ENCODE results near the gene TMEM151B. TPM values are rescaled to one million over a fixed set of nuclear protein-coding genes. Genes with fewer than 3 reads are reported as not detected.

Gene TMEM151B
- total and polyA plus RNA-seq, 10 of the 15 experiments (the other 5 are each of a cell fraction or from before 2014, with no cell fraction given), result 0.01 to 0.19 (median 0.05) TPM; not detected in 6

DNA sequence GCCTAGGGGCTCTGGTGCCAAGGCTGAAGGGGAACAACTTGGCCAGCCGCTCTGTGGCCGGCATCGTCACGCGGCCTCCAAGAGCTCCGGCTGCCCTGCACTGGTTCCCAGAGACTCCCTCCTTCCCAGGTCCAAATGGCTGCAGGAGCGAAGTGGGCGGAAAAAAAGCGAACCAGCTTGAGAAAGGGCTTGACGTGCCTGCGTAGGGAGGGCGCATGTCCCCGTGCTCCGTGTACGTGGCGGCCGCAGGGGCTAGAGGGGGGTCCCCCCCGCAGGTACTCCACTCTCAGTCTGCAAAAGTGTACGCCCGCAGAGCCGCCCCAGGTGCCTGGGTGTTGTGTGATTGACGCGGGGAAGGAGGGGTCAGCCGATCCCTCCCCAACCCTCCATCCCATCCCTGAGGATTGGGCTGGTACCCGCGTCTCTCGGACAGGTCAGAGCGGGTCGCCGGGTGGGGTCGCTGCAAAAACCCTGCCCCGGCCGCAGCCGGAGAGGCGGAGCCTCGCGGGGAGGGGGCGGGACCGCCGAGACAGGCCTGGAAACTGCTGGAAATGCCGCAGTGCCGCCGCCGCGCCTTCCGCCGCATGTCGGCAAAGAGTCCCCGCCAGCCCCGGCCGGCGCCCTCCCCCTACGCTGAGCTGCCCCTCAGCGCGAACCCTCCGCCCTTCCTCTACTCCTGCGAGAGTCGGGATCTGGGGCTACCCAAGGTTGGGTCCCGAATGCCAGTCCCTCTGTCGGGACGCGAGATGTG, 24.2 kb upstream of the TMEM151B start (continued):
- TF ChIP-seq POLR2AphosphoS5 (IDR thresholded peaks at IDR 0.05; ENCODE audit: low read length) (no peak), HDGF (IDR thresholded peaks at IDR 0.05) (no peak; the same call in 1 of the 2 replicates), DPF2 (IDR thresholded peaks at IDR 0.05) (peak; percentile 69), POLR2AphosphoS2 (IDR thresholded peaks at IDR 0.05; ENCODE audit: low read depth, low read length) (no peak), USF1 (IDR thresholded peaks at IDR 0.05; ENCODE audit: borderline replicate concordance, extremely low read length, insufficient read depth, low read depth, low read length) (no peak), RAD21 (IDR thresholded peaks at IDR 0.05; ENCODE audit: insufficient read depth, low read depth, low read length) (no peak), ZZZ3 (IDR thresholded peaks at IDR 0.05; ENCODE audit: control insufficient read depth, insufficient read length, low read depth) (no peak), ESRRA (IDR thresholded peaks at IDR 0.05; ENCODE audit: low read length) (no peak), TBL1XR1 (IDR thresholded peaks at IDR 0.05; ENCODE audit: low read depth, low read length) (no peak), NFXL1 (IDR thresholded peaks at IDR 0.05; ENCODE audit: borderline replicate concordance) (no peak), IRF5 (IDR thresholded peaks at IDR 0.05; ENCODE audit: borderline replicate concordance) (no peak), RELA (IDR thresholded peaks at IDR 0.05; ENCODE audit: borderline replicate concordance, partially characterized antibody) (no peak), NRF1 (conservative IDR thresholded peaks at IDR 0.05; ENCODE audit: low read depth, low read length) (no peak), CEBPB (IDR thresholded peaks at IDR 0.05; ENCODE audit: borderline replicate concordance in 1 of 2, low read depth in 2 of 2, low read length in 2 of 2) (no peak), HSF1 (IDR thresholded peaks at IDR 0.05; ENCODE audit: low read depth, low read length) (peak; percentile 99), NR2F1 (conservative IDR thresholded peaks at IDR 0.05) (peak; percentile 52; the same call in 1 of the 2 replicates), NBN (IDR thresholded peaks at IDR 0.05) (no peak), EGR1 (IDR thresholded peaks at IDR 0.05; ENCODE audit: borderline replicate concordance in 1 of 2, low read depth in 2 of 2, low read length in 2 of 2) (peak in 1 of 2 experiments; percentile 44; a peak in 1 of 3 replicates), ZBED1 (IDR thresholded peaks at IDR 0.05; ENCODE audit: borderline replicate concordance) (no peak)
- TF ChIP-seq, protein P1, sequence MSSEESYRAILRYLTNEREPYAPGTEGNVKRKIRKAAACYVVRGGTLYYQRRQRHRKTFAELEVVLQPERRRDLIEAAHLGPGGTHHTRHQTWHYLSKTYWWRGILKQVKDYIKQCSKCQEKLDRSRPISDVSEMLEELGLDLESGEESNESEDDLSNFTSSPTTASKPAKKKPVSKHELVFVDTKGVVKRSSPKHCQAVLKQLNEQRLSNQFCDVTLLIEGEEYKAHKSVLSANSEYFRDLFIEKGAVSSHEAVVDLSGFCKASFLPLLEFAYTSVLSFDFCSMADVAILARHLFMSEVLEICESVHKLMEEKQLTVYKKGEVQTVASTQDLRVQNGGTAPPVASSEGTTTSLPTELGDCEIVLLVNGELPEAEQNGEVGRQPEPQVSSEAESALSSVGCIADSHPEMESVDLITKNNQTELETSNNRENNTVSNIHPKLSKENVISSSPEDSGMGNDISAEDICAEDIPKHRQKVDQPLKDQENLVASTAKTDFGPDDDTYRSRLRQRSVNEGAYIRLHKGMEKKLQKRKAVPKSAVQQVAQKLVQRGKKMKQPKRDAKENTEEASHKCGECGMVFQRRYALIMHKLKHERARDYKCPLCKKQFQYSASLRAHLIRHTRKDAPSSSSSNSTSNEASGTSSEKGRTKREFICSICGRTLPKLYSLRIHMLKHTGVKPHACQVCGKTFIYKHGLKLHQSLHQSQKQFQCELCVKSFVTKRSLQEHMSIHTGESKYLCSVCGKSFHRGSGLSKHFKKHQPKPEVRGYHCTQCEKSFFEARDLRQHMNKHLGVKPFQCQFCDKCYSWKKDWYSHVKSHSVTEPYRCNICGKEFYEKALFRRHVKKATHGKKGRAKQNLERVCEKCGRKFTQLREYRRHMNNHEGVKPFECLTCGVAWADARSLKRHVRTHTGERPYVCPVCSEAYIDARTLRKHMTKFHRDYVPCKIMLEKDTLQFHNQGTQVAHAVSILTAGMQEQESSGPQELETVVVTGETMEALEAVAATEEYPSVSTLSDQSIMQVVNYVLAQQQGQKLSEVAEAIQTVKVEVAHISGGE (CRISPR knock-in tag; IDR thresholded peaks at IDR 0.05), result no peak

All from GM12878 (cell line).